Keratinocyte (primary cell): Measurements from ENCODE around the gene FBP1.

Experiments used
- CTCF ChIP-seq, 3 experiments: IDR thresholded peaks in 1 of 3; conservative IDR thresholded peaks in 1 of 3; optimal IDR thresholded peaks in 1 of 3; 2 replicates in 2 of 3; 3 replicates in 1 of 3; pipeline versions ENCODE3 to v1.5.1; 2011; ENCODE audit warnings: low read length in 3 of 3, mild to moderate bottlenecking in 3 of 3, moderate library complexity in 2 of 3, control low read depth in 1 of 3, inconsistent platforms in 1 of 3; ENCODE audit not compliant: insufficient read depth in 2 of 3; ENCODE audit errors: extremely low read depth in 1 of 3
- EZH2 ChIP-seq: IDR thresholded peaks from one replicate; pipeline ENCODE4 v1.6.1; 2012; ENCODE audit warnings: inconsistent platforms, mild to moderate bottlenecking, low read length, moderate library complexity

DNA sequence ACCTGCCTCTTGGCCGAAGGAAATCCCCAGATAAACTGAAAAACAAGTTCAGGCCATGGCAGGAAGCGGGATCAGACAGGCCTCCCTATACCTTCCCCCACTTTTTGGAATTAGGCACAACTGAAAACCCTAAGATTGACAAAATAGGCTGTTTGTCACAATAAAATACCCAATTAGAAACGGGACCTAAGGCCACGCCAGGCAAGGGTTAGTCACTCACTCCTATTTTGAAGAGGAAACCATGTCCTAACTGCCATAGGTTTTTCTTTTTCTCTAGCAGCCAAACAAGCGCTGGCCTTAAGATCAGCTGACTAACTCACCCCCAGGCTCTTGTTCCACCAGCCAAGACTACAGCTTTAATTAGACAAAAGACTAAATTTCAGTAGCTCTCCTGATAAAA, 57.6 kb downstream of the FBP1 start:
- TF ChIP-seq CTCF (optimal IDR thresholded peaks at IDR 0.05 in 1 of 3, IDR thresholded peaks at IDR 0.05 in 1 of 3, conservative IDR thresholded peaks at IDR 0.05 in 1 of 3; ENCODE audit: extremely low read depth in 1 of 3, insufficient read depth in 2 of 3, low read length in 3 of 3) (no peak), EZH2 (no peak)
